Measurements from ENCODE around the gene EFTUD2.

- TF ChIP-seq CTCF (IDR thresholded peaks at IDR 0.05), result no peak
- TF ChIP-seq POLR2AphosphoS5 (IDR thresholded peaks at IDR 0.05), result no peak
- no peak for TF ChIP-seq EP300 (IDR thresholded peaks at IDR 0.05; ENCODE audit: low read depth)
- no peak for TF ChIP-seq POLR2A (IDR thresholded peaks at IDR 0.05)
Measured at GRCh38 chr17:44807093-44807816, 92.0 kb downstream of the EFTUD2 start.
